ENCODE results near the gene ACTRT2.

The ACTRT2 gene

DNA sequence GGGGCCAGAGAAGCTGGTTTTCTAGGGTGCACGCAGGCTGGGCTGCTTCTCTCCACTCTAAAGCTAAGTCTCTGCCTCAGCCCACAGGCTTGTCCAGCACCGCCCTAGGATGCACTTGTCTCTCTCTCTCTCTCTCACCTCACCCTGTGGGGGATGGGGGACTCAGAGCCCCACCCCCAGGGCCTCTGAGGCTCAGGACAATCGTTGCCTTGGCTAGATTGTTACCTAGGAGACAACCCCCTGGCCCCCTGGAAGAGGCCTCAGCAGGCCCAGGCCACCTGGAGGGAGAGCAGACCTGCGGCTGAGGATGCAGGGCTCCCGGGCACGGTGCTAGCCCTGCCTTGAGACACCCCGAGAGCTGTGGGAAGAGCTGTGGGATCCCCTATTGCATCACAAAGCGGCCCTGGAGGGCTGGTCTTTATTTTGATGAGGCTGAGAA is at the start of gene ACTRT2:
Gene ACTRT2 (plus strand): TSS at position 235 of the 439 bp plus-strand sequence. CDS start 220 bp downstream, outside the sequence.
- ATAC-seq, result no peak

DNA sequence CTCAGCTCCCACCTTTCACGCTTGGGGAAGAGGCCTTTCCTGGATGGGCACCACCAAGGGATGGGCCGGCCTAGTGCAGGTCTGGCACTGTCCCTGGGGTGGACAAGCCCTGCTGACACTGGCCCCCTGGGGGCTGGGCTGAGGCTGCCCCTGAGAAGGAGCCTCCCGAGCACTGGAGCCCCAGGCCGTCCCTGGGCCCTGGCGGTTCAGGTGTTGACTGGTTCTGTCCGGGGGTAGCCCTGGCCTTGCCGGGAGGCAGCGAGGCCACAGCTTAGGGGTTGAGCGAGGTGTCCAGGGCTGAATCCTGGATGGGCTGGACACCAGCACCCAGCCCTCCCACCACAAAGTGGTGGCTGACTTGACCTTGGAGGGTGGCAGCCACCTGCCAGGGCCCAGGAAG is 49.7 kb upstream of the ACTRT2 start:
- ATAC-seq, result no peak

DNA sequence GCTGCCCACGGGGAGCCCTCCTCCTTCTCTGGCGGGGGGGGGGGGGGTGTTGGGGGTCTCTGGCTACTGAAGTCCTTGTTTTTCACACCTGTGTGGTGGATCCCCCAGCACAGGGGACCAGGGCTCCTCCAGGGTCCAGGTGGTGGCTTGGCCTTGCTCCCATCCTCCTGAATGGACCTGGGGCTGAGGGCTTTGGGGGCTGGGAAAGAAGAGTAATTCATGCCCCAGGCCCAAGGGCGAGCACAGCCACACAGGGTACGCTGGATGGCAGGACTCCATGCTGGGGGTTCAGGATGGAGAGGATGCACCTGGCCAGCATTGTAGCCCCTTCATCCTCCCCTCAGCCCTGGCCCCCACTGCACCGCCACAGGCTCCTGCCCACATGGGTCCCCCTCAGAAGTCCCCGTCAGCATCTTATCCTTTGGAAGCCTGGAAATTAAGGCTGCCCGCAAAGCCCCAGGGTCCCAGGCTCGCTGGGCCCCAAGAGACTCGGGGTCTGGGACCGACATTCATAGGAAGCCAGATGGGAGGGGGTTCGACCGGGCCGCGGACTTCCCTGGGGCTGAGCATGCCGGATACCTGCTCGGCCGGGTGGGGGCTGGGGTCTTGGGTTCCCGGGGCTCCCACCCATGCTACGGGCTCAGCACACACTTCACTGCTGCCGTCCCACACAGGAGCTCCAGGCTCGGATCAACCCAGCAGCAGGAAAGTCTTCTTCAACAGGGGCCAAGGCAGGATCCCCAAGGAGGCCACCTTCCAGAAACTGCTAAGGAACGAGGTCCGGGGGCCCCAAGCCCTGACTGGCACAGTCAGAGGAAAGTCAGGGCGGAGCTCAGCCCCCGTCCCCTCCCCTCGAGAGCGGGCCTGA is 49.0 kb upstream of the ACTRT2 start:
- no peak for ATAC-seq

DNA sequence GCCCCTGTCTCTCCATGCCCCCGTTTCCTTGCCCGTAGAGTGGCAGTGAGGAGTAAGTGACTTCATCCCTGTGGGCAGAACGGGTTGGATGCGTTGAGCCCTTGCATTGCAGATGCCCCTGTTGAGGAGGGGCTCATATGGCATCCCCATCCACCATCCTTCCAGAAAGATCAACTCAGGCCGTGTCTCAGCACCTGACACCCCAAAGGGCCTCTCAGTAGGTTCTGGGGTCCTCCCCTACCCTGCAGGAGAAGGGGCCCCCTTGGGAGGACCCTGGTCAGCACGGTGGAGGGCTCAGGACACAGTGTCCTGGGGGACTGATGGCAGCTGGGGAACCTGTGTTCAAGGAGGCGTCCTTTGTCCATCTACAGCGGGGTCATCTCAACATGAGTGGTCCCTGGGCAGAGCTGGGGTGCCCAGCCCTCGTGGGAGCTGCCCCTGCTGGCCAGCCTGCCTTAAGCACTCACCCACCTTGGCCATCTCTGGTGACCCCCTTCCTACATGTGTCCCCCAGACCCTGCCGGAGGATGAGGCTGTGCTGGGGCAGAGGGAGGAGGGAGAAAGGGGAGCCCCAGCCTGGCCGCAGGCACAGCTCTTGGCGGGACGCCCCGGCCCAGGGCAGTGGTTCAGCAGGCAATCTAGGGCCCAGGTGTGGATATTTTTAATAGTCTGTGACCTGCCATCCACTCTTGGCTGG is 48.2 kb upstream of the ACTRT2 start:
- ATAC-seq, result no peak

DNA sequence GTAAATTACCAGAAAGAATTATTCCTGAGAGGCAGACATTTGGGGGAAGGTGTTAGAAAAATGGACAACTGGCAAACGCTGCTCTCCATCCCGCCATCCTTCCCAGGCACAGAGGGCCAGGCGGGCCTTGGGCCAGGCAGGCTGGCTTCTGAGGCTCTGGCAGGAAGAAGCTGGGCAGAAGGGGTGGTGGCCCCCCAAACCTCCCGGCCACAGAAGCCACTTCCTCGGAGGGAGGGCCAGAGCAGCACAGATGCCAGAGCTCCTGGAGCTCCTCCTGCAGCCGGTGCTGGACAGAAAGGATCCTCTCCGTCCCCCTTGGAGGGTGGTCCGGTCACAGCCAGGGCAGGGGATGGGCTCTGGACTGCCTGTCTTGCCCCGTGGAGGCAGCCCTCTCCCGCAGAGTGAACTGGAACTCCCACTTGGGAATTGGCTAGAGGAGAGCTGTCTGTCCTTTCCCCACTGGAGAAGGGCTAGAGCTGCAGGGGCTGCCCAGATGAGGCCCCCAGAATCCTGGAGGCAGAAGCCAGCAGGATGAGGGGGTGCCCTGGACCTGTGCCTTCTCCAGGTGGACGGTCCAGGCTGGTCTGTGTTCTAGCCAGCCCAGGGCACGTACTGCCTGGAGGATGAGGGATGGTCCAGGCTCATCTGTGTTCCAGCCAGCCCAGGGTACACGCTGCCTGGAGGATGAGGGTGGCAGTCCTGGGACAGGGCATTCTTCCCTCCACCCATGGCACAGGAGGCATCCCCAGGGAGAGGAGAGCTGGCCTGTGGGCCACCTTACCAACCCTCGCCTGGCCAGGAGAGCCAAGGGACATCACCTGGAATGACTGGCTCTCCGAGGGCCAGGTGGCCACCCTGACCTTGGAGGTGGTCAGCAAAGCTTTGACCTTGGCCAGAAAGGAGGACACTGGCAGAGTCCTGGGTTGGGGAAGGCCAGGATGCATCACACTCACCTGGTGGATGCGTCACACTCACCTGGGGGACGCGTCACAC is 47.4 kb upstream of the ACTRT2 start:
- no peak for ATAC-seq

DNA sequence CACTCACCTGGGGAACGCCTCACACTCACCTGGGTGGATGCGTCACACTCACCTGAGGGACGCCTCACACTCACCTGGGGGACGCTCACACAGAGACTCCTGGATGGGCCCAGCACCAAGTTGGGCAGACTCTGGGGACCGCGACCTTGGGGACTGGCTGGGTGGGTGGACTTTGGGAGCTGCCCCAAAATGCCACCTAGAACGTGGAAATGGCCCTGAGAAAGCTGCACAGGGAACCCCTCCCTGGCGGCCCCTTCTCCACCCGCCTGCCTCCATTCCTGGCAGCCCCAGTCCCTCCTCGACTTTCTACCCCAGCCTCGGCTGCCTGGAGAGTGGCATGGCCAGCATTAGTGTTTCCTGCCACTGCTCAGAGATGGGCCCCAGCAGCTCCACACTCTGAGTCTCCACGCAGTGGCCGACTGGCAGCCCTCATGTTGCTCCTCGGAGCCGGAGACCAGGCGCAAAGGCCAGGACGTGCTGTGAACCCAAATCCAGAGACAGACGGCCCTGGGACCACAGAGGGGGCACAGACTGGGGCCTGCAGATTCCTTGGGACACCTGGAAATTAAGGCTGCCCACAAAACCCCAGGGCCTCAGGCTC is 46.5 kb upstream of the ACTRT2 start:
- no peak for ATAC-seq

DNA sequence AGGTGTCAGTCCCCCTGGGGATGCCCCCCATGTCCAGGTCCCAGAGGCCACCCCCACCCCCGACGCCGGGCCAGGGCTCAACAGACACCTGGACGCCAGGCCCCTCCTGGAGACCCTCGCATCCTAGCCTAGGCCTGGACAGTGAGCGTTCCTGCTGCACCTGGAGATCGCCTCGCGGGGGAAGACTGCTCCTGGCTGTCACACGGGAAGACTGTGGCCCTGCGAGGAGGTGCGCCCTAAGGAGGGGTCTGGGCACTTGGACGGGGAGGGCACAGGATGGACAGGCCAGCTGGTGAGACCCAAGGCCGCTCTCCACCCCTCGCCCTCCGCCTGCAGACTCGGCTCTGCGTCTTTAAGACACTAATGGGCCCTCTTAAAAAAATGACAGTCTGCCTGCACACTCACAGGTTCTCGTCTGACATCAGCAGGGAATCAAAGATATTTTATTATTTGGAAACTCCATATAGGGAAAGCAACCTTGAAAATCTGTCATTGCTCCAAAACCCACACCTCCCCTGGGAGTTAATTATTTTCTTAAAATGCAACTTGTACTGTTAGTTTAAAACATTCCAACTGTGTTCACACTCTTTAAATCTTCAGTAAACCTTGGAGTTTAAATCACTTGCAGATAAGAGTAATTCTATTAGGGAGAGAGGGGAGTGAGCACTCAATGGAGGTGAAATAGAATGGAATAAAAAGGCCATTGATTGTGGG is 45.6 kb upstream of the ACTRT2 start:
- ATAC-seq, result no peak

DNA sequence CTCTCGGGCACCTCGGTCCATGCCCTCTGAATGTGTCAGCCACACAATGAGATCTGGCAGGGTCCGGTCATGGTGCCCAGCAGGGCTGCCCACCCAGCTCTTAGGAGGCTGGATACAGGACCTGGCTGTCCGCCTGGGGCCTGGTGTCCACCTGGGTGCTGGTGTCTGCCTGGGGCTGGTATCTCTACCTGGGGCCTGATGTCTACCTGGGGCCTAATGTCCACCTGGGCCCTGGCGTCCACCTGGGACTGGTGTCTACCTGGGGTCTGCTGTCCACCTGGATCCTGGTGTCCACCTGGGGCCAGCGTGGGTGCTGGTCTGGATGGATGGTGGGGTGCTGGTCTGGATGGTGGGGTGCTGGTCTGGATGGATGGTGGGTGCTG is 45.1 kb upstream of the ACTRT2 start:
- ATAC-seq, result no peak

DNA sequence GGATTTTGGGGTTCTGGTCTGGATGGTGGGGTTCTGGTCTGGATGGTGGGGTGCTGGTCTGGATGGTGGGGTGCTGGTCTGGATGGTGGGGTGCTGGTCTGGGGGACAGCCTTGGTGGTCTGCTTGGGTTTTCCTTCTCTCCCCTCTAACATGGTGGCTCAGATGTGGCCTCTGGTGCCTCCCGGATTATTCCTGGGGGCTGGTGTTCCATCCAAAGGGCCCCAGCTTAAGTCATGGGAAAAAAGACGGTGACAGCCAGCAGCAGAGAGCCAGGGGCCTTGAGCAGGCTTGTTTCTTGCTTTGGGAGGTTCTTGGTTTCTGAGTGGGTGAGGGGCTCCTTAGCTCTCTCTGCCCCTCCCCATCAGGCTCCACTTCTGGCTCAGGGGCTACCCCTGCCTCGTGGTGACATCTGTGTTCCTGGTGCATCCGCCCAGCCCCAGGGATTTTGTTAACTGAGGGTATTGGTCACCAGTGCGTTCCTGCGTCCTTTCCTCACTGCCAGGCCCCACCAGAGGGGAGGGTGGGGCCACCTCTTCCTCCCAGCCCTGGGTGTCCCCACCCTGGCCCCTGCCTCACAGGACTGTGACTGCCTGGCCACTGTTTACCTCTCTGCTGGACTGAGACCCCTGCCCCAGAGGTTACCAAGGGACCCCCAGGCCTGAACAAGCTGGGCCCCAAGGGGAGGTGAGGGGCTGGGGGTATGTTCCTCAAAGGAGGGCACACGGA is 43.2 kb upstream of the ACTRT2 start:
- ATAC-seq, result no peak

DNA sequence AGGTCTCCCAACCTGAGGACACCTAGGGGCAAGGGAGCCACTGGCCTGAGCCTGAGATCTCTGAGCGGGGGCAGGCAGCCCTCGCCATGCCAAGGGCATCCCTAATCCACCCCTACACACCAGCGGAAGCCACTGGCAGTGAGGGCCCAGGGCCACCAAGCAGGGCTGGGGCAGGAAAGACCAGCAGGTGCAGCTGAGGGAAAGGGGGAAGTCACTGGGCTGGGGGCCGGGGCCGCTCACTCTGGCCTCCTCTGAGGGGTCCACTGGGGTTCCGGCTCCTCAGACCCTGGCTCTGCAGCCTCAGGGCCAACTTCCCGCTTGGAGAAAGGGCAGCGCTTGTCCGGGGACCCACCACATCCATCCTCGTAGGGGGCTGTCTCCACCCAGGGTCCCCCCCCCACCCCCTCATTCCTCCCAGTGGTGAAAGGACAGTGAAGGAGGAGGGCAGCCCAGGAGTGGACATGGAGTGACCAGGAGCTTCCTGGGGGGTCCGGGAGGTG is 42.5 kb upstream of the ACTRT2 start:
- no peak for ATAC-seq

DNA sequence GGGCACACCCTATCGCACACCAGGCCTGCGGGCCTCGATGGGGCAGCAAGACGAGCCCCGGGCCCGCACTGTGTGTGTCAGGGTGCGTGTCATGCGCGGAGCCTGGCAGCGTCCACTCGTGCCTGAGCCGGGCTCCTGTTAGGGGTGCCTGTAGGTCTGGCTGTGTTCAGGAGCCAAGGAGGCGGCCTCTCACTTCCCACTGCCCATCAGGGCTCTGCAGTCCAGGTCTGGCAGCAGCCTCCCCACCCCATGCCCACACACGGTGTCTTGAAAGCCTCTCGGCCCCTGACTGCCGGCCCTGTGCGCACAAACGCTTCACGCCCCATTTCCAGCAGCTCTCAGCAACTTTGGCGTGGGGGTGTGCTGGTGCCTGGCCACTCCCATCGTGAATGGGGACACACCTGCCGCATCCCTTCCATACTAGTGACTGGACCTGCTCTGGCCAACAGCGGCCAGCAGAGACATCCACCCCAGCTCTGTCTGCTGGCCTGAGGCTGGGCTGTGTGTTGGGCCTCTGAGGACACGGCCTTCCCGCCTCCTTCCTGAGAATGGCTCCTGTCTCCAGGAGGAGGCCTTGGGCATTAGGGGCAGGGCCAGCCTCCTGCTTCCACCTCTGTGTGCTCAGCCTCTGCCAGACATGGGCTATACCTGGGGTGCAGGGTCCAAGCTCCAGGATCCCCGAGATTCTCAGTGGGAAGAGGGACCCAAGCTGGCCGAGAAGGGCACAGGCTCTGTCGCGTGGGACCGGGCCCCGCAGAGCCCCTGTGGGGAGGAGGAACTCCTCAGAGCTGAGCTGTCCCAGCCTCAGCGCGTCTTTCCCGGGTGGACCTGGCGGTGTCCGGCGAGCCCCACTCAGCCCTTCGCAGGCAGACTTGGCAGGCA is 41.8 kb upstream of the ACTRT2 start:
- ATAC-seq, result no peak

DNA sequence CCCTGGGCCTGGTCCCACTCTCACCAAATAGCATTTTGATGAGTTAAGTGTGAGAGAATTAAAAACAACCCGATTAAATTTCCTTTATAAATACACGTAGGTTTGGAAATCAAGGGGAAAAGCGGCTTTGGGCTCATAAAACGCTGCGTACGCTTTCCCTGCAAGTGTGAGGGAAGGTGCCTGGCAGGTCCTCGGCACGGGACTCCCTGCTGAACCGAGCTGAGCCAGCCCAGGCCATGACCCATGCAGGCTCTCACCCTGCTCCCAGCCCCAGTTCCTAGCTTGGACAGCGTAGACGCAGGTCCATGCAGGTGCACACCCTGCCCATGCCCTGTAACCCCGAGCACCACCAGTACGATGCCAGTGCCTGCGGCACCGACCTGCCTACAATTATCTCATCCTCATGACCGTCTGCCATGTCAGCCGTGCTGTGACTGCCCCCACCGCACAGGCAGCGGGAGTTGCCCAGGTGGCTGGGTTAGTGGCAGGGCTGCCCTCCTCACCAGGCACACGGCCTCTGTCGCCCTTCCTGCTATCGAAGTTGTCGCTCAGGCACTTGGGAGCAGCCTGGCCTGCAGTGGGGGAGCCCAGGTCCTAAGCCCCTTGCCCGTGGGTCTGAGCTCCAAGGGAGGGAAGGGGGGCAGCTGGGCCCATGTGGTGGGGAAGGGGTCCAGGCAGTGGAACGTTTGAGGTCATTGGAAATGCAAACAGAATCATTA is 41.0 kb upstream of the ACTRT2 start:
- no peak for ATAC-seq

DNA sequence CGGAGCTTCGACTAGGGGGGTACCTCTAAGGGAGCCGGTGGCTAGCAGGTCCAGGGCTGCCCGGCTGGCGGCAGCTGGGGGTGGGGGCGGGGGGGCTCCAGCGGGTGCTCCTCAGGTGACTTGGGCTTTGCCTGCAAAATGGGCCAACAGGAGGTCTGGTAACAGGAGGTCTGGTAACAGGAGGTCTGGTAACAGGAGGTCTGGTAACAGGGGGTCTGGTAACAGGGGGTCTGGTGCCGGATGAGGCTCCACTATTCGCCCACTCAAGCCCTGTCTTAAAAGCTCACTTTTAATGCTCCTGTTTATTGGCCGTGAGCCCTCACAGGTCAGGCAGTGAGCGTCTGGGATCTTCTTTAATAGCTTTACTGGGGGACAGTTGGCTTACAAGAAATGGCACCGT is 40.4 kb upstream of the ACTRT2 start:
- no peak for ATAC-seq

DNA sequence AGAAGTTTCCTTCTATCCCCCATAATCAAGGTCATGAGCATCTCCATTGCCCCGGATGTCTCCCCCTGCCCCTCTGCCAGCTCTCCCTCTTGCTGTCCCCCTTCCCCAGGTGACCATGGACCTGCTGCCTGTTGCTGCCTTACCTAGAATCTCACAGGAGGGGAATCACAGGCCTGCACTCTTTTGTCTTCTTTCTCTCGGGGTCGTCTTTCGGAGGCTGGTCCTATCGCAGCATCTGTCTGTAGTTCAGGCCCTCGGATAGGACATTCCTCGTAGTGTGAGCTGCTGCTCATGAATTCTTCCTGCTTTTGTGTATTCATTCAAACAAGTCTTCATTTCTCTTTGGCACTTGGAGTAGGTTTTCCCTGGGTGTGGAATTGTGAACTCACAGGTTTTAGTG is 39.9 kb upstream of the ACTRT2 start:
- no peak for ATAC-seq

DNA sequence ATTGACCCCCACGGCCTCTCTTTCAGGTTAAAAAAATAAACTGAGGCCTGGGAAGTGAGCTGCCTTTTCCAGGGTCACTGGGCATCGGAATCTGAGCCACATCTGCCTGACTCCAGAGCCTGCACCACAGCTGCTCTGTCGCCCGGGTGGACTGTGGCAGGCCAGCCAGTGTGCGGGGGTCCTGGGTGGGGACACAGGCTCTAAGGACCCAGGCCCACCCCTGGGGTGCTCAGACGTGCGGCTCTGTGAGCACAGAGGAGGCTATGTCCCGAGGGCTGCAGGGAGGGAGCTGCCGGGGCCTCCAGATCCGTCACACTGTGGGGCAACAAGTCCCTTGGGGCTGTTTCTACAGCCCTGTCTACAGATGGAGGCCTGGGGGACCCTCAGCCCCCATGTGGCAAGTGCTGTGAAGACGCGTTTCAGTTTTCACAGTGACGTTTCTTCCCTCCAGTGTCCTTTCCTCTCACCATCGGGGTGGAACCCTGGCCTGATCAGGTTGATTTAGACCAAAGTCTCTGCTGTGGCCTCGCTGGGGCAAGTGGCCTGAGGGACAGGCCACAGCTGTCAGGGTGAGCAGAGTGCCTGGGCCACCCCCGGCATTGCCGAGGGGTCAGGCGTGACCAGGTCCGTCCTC is 39.2 kb upstream of the ACTRT2 start:
- no peak for ATAC-seq

DNA sequence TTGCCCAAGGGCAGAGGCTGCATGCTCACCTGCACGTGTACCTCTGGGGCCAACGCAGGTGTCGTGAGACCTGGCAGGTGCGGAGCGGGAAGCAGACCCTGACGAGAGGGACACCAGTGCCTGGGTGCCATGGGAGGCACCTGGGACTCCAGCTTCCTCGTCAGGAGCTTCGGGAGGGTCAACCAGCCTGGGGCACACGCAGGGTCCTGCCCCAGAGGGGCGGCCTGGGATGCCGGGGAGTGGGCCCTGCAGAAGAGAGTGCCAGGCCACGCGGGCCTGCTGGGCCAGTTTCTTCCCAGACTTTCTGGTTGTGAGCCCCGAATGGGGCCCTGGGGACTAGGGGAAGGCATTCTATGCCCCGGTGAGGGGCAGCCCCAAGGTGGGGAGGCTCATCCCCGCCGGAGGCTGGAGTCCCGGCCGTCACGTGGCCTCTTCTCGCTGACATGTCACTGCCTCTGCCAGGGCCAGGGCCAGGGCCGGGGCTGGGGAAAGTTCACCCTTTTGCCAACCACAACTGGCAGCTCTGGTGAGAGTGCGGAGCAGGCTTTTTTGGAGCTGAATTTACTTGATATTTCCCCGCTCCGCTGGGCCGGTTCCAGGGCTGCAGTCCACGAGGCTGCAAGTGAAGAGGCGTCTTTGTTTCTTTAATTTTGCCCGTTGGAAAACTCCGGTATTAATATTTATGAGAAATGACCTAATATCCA is 38.5 kb upstream of the ACTRT2 start:
- ATAC-seq, result no peak

DNA sequence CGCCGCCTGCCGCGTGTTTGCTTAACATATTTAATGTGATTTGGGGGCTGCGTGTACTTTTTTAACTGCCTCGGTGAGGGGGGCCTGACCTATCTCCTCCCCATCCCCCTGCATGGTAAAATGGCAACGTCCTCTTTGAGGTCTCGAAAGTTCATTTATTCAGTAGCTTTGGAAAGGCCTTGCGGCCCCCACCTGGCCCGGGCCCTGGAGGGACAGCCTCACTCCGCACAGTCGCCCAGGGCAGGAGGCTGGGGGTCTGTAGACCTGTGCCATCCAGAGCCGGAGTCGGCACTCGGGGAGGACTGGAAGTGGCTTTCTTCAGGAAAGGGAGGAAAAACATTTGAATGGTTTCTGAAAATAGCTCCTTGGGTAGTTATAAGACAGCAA is 38.0 kb upstream of the ACTRT2 start:
- ATAC-seq, result no peak

Data from activated CD4-positive, CD25-positive, alpha-beta regulatory T cell treated with anti-CD3 and anti-CD28 coated beads, Interleukin-2, amount 50 U/mL, for 24 hours (primary cell).